Measurements from ENCODE around the gene GNAI2.

- TF ChIP-seq CTCF (IDR thresholded peaks at IDR 0.05) (no peak), POLR2A (IDR thresholded peaks at IDR 0.05; ENCODE audit: low read depth) (no peak)
Measured at GRCh38 chr3:50278880-50279224, 42.8 kb downstream of the GNAI2 start, which contains the start of gene LSMEM2.
